Fibroblast of mammary gland (primary cell): ENCODE measurements around the gene MAP2.

Experiments used
- DNase-seq: peaks from one replicate; pipeline ENCODE4 v3.0.0-alpha.2; 2010; ENCODE audit warnings: low read depth
- H3K4me3 ChIP-seq: 2 replicates; pipeline ENCODE4 v1.5.1; 2011; ENCODE audit warnings: low read depth, mild to moderate bottlenecking, low read length, moderate library complexity; ENCODE audit not compliant: control insufficient read depth
- TF ChIP-seq, protein P1 (sequence below): conservative IDR thresholded peaks from 2 replicates; pipeline ENCODE4 v1.5.1; 2011; ENCODE audit warnings: low read depth, low read length, inconsistent platforms; ENCODE audit not compliant: control insufficient read depth, insufficient read depth

The MAP2 gene

DNA sequence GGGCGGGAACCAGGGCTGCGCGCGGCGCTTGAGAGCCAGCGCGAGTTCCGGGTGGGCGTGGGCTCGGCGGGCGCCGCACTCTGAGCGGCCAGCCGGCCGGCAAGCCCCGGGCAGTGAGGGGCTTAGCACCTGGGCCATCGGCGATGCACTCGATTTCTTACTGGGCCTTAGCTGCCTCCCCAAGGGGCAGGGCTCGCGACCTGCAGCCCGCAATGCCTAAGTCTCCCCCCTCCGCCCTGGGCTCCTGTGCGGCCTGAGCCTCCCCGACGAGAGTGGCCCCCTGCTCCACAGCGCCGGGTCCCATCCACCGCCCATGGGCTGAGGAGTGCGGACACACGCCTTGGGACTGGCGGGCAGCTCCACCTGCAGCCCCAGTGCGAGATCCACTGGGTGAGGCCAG, 36.5 kb upstream of the MAP2 start:
- H3K4me3 ChIP-seq = no peak overlapping the region
- no peak for DNase-seq
- TF ChIP-seq, protein P1, sequence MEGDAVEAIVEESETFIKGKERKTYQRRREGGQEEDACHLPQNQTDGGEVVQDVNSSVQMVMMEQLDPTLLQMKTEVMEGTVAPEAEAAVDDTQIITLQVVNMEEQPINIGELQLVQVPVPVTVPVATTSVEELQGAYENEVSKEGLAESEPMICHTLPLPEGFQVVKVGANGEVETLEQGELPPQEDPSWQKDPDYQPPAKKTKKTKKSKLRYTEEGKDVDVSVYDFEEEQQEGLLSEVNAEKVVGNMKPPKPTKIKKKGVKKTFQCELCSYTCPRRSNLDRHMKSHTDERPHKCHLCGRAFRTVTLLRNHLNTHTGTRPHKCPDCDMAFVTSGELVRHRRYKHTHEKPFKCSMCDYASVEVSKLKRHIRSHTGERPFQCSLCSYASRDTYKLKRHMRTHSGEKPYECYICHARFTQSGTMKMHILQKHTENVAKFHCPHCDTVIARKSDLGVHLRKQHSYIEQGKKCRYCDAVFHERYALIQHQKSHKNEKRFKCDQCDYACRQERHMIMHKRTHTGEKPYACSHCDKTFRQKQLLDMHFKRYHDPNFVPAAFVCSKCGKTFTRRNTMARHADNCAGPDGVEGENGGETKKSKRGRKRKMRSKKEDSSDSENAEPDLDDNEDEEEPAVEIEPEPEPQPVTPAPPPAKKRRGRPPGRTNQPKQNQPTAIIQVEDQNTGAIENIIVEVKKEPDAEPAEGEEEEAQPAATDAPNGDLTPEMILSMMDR = no peak

DNA sequence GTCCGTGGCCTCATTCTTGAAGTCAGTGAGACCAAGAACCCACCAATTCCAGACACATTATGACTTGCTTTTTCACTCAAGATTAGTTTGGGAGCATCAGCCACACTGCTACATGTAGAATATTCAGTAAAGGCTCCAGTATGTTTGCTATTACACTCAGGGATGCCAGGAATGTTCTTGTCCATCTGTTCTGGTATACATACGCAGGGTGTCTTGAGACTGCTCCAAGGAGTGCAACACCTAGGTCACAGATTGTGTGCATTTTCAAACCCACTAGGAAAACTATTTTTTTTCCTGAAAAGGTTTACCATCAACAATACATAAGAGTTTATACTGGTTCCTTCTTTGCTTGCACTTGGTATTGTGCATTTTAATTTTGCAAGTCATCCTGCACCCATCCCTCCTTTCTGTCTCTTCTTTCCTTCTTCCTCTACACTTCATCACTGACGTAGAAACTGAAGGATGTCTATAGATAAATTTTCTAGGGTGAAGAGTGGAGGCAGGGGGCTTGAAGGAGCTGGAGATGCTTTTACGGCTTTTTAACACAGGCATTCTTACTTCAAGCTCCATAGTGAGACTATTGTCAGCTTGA, 35.3 kb upstream of the MAP2 start:
- TF ChIP-seq, protein P1 = no peak
- no peak overlapping the region for H3K4me3 ChIP-seq
- no peak for DNase-seq

DNA sequence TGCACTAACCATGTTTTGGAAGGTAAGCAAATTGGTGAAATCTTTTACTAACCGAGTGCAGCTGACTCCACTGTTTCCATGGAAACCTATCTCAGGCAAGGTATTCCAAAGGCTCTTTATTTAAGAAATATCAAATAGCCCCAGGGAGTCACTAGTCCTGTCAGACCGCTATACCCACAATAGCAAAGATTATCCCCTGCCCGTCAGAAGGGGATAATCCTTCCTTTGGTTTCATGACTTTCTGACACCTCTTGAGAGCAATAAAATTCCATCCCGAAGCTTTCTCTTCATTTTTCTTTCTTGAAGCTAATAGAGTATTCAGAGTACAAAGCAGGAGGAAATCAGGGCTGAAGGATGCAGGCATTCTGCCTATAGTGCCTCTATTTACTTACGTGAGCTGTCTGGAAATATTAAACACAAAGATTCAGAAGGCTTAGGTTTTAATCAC, 34.7 kb upstream of the MAP2 start:
- TF ChIP-seq, protein P1 = no peak
- H3K4me3 ChIP-seq = no peak overlapping the region
- no peak for DNase-seq

DNA sequence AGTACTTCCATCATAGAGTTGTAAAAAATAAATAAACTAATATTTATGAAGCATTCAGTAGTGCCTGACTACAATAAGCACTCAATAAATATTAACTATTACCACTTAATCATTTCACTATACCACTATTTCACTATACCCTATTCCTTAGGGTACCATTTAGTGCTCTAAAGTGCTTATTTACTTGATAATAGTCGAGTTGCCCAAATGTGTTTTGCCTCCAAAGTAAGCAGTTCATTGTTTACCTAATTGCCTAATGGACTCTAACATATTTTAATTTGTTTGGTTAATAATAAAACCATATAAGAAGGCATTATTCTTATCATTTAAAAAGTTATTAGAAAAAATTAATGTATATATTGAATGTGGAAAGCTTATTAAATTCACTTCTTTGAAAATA, 33.0 kb upstream of the MAP2 start:
- no peak overlapping the region for H3K4me3 ChIP-seq
- DNase-seq = no peak
- TF ChIP-seq, protein P1 = no peak

DNA sequence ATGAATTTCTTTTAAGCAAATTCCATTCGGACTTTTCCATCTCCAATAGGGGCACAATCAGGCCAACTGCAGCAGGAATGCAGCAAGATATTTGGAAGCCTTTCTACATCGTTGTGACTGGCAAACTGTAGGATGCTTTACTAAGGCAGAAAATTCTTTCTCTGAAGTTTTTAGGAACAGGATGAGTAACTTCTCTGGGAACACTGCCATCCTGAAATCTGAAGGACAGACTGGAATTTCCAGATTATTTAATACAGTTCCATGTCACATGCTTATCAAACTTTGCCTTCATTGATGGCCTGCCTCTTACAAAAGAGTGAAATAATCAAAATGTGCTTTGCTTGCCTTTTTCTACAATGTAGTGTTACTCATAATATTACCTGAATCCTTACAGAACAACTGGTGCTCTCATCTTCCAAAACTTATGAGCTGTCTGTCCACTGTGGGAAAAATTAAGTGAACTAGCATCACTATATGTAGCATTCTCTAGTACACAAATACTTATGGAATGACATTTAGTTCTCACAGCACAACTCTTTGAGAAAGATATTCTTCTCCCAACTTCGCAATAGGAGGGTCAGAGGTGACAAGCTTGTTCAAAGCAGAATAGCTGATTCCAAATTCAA, 32.0 kb upstream of the MAP2 start:
- peak; percentile 63 for DNase-seq
- TF ChIP-seq, protein P1 = no peak
- H3K4me3 ChIP-seq = no peak overlapping the region

DNA sequence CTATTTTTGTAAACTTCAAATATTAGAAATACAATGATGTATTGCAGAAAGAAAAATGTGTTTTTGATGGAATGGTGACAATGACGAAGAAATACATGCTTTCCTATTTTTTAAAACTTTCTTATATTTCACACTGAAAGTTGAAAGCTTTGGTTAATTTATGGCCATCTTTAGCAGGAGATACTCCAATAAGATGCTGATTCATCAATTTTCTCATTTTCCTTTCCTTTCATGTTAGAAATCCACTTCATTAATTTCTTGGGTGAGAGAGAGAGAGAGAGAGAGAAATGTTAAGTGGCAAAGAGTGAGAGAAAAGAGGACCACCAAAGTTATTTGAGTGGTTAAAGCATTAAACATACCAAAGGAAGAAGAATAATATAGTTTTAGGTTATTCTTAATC, 28.6 kb upstream of the MAP2 start:
- no peak for DNase-seq
- H3K4me3 ChIP-seq = no peak overlapping the region
- TF ChIP-seq, protein P1 = no peak
